ENCODE data around the gene CIART. TPM values are rescaled to one million over a fixed set of nuclear protein-coding genes. Genes with fewer than 3 reads are reported as not detected.

CIART gene
- total and polyA plus RNA-seq, 10 of the 15 experiments (the other 5 are each of a cell fraction or from before 2014, with no cell fraction given), result 0.44 to 1.4 (median 0.67) TPM

GRCh38 chr1:150234566-150235293, 47.6 kb upstream of the CIART start (continued):
- TF ChIP-seq NR2C1 (IDR thresholded peaks at IDR 0.05) (no peak), CBFB (IDR thresholded peaks at IDR 0.05; ENCODE audit: low read depth) (0 out of 2 replicates have a peak, but pooled peaks have one; percentile 81), PAX5 (IDR thresholded peaks at IDR 0.05; ENCODE audit: borderline replicate concordance, low read depth, low read length) (0 out of 2 replicates have a peak, but pooled peaks have one; percentile 31), EP300 (IDR thresholded peaks at IDR 0.05; ENCODE audit: borderline replicate concordance in 1 of 2, control insufficient read depth in 1 of 2, low read depth in 2 of 2, low read length in 2 of 2) (peak in 1 of 2 experiments; percentile 69; a peak in 2 of 4 replicates), POLR2AphosphoS2 (IDR thresholded peaks at IDR 0.05; ENCODE audit: low read depth, low read length) (peak; percentile 94), HCFC1 (IDR thresholded peaks at IDR 0.05; ENCODE audit: low read length) (peak; percentile 13; the same call in 1 of the 2 replicates), DPF2 (IDR thresholded peaks at IDR 0.05) (peak; percentile 79), SIN3A (IDR thresholded peaks at IDR 0.05; ENCODE audit: low read depth, low read length) (peak; percentile 38; the same call in 1 of the 2 replicates), MEF2A (IDR thresholded peaks at IDR 0.05; ENCODE audit: insufficient read depth, low read depth, low read length) (no peak), RELA (IDR thresholded peaks at IDR 0.05; ENCODE audit: borderline replicate concordance, partially characterized antibody) (peak; percentile 91), ZNF217 (IDR thresholded peaks at IDR 0.05) (no peak), MLLT1 (IDR thresholded peaks at IDR 0.05) (peak; percentile 72), KDM1A (IDR thresholded peaks at IDR 0.05; ENCODE audit: borderline replicate concordance) (no peak), E4F1 (IDR thresholded peaks at IDR 0.05; ENCODE audit: borderline replicate concordance, partially characterized antibody) (no peak), ATF7 (IDR thresholded peaks at IDR 0.05; ENCODE audit: low read depth) (no peak; the same call in 1 of the 2 replicates), BHLHE40 (IDR thresholded peaks at IDR 0.05; ENCODE audit: borderline replicate concordance in 1 of 2, low read depth in 2 of 2, low read length in 1 of 2) (peak in 1 of 2 experiments; percentile 49; a peak in 1 of 4 replicates), MYC (IDR thresholded peaks at IDR 0.05; ENCODE audit: insufficient read depth, insufficient read length, insufficient replicate concordance, low read length, severe bottlenecking) (no peak), FOXM1 (IDR thresholded peaks at IDR 0.05; ENCODE audit: low read depth, low read length) (peak; percentile 22; the same call in 1 of the 2 replicates), IKZF2 (IDR thresholded peaks at IDR 0.05) (peak; percentile 43 to 76; a peak in 3 of 4 replicates), SP1 (IDR thresholded peaks at IDR 0.05; ENCODE audit: low read depth, low read length) (peak; percentile 39), YY1 (IDR thresholded peaks at IDR 0.05; ENCODE audit: low read depth, low read length) (peak; percentile 56; the same call in 1 of the 2 replicates), POU2F2 (IDR thresholded peaks at IDR 0.05; ENCODE audit: borderline replicate concordance, low read depth, low read length) (peak; percentile 87), SIX5 (IDR thresholded peaks at IDR 0.05; ENCODE audit: low read depth, low read length, severe bottlenecking) (no peak), ZBED1 (IDR thresholded peaks at IDR 0.05; ENCODE audit: borderline replicate concordance) (peak; percentile 98; the same call in 1 of the 2 replicates), CHD2 (IDR thresholded peaks at IDR 0.05; ENCODE audit: borderline replicate concordance, low read depth, low read length) (0 out of 2 replicates have a peak, but pooled peaks have one; percentile 15), TAF1 (IDR thresholded peaks at IDR 0.05; ENCODE audit: borderline replicate concordance, low read depth, low read length) (peak; percentile 65), NBN (IDR thresholded peaks at IDR 0.05) (peak; percentile 95), STAT1 (conservative IDR thresholded peaks at IDR 0.05) (0 out of 2 replicates have a peak, but pooled peaks have one; percentile 19)
